Measurements from ENCODE around the gene BARD1. TPM values are rescaled to one million over a fixed set of nuclear protein-coding genes. Genes with fewer than 3 reads are reported as not detected.

Gene BARD1
- total and polyA plus RNA-seq, 2 of the 8 experiments (the other 6 are each of a cell fraction or from before 2014, with no cell fraction given), result 11.1 to 29.8 TPM

GRCh38 chr2:214765180-214765579 is 44.3 kb downstream of the BARD1 start:
- TF ChIP-seq SUZ12 (IDR thresholded peaks at IDR 0.05; ENCODE audit: low read length), result no peak
- TF ChIP-seq SP2 (IDR thresholded peaks at IDR 0.05; ENCODE audit: low read length), result no peak
- no peak for TF ChIP-seq MAFK (IDR thresholded peaks at IDR 0.05; ENCODE audit: low read depth, low read length)
- Histone ChIP-seq H3K56ac (replicated peaks; ENCODE audit: insufficient read length, low read depth, low read length) (no peak overlapping the region), H2AFZ (ENCODE audit: low read length) (no peak overlapping the region), H3K14ac (ENCODE audit: insufficient read length) (no peak overlapping the region), H3K79me2 (ENCODE audit: control insufficient read depth in 1 of 2, insufficient read depth in 2 of 2, low read length in 2 of 2) (peaks cover 0 to 4% of the 10 kb centered on the region in 2 experiments; a peak in 1 of 4 replicates), H4K20me1 (replicated peaks in 1 of 2; ENCODE audit: control insufficient read depth in 1 of 2, insufficient read depth in 2 of 2, low read length in 2 of 2) (peaks cover 0 to 2% of the 10 kb centered on the region in 2 experiments), H2BK120ac (replicated peaks; ENCODE audit: low read depth, low read length) (no peak overlapping the region), H2BK12ac (ENCODE audit: low read depth, low read length) (no peak overlapping the region), H3K4me3 (ENCODE audit: extremely low read depth in 1 of 4, insufficient read depth in 2 of 4, low read depth in 3 of 4, low read length in 4 of 4) (no peak overlapping the region), H3K79me1 (ENCODE audit: low read depth, low read length) (no peaks in the 10 kb centered on the region), H3K4me1 (replicated peaks in 1 of 4; ENCODE audit: control insufficient read depth in 3 of 4, insufficient read depth in 4 of 4, low read length in 3 of 4) (no peaks in the 10 kb centered on the region), H2BK15ac (ENCODE audit: low read length) (no peak overlapping the region), H3K4me2 (ENCODE audit: insufficient read depth in 1 of 2, low read depth in 2 of 2, low read length in 2 of 2) (no peak overlapping the region), H3K27ac (ENCODE audit: low read depth, low read length) (no peak overlapping the region), H3K27me3 (replicated peaks in 1 of 4; ENCODE audit: control insufficient read depth in 3 of 4, extremely low read depth in 1 of 4, insufficient read depth in 3 of 4, low read length in 3 of 4) (no peaks in the 10 kb centered on the region), H2BK5ac (ENCODE audit: low read depth, low read length) (no peak overlapping the region), H3K9me3 (ENCODE audit: insufficient read depth in 2 of 2, low read depth in 1 of 2, low read length in 1 of 2) (no peaks in the 10 kb centered on the region), H4K8ac (ENCODE audit: extremely low read depth, insufficient read depth, low read length) (no peak overlapping the region), H3K23me2 (ENCODE audit: low read depth, low read length) (no peaks in the 10 kb centered on the region), H4K91ac (replicated peaks; ENCODE audit: insufficient read length, low read length) (no peak overlapping the region), H2AK5ac (ENCODE audit: low read depth, low read length) (no peak overlapping the region), H3K23ac (ENCODE audit: insufficient read length) (no peak overlapping the region), H4K5ac (ENCODE audit: insufficient read length, low read depth, low read length) (no peak overlapping the region), H3K36me3 (ENCODE audit: control insufficient read depth in 2 of 4, insufficient read depth in 4 of 4, low read length in 3 of 4) (peaks cover 2 to 35% (median 18%) of the 10 kb centered on the region in 4 experiments; a peak in 6 of 8 replicates), H2BK20ac (ENCODE audit: low read length) (no peak overlapping the region), H3K18ac (ENCODE audit: extremely low read depth, low read length) (no peak overlapping the region), H3K4ac (replicated peaks; ENCODE audit: insufficient read length, low read depth, low read length) (no peak overlapping the region), H3K9ac (replicated peaks in 1 of 4; ENCODE audit: extremely low read depth in 1 of 4, low read depth in 3 of 4, low read length in 3 of 4) (no peak overlapping the region)
- no peak for DNase-seq (ENCODE audit: low read depth in 1 of 2, low spot score in 2 of 2)
- no peak for FAIRE-seq
- 93% methylated on average over 2 of the region's 2 CpGs; no CpG with 5 or more reads in 1 of the 2 experiments for WGBS, 2 experiments (ENCODE audit: extremely low coverage in 1 of 2, insufficient coverage in 1 of 2, insufficient read length in 1 of 2, insufficient replicate concordance in 2 of 2, low coverage in 1 of 2, low lambda C conversion rate in 2 of 2, missing lambda C conversion rate in 1 of 2)
- ChIA-PET CTCF (ENCODE audit: partially characterized antibody) (interaction anchor here (0.7 to 0.9 kb wide), 2 partner anchors 72 to 291 kb away, joined by 3 to 5 read pairs; no protein-coding TSS in a partner anchor), POLR2A (ENCODE audit: partially characterized antibody) (interaction anchor here (0.8 kb wide), 1 partner anchor 11 kb away, joined by 5 read pairs; no protein-coding TSS in a partner anchor)
